HG03097 (cell line): ENCODE measurements around the gene SPATA6L.

ENCODE experiments used
- ATAC-seq: cut with Tn5 transposase; IDR thresholded peaks from one replicate; pipeline ENCODE4 v1.9.1; 2021; ENCODE audit not compliant: unreplicated experiment, low FRiP score

The SPATA6L gene

GRCh38 chr9:4558371-4558998 lies 107.8 kb downstream of the SPATA6L start:
- ATAC-seq = no peak

GRCh38 chr9:4555236-4555635 lies 111.0 kb downstream of the SPATA6L start:
- ATAC-seq = no peak

GRCh38 chr9:4553951-4554381 lies 112.3 kb downstream of the SPATA6L start:
- no peak for ATAC-seq

GRCh38 chr9:4550777-4551484 lies 115.3 kb downstream of the SPATA6L start:
- ATAC-seq = no peak

- no peak for ATAC-seq
Measured at GRCh38 chr9:4549751-4550295, 116.5 kb downstream of the SPATA6L start.

- no peak for ATAC-seq
Measured at GRCh38 chr9:4548811-4549725, 117.2 kb downstream of the SPATA6L start.
